ENCODE measurements around the gene CLIC3.
A peak's percentile ranks its signal among the peaks of the same experiment; 100 is the strongest.

Gene CLIC3

GRCh38 chr9:136979769-136980587, 16.4 kb downstream of the CLIC3 start:
- DNase-seq, result no peak

- no peak for DNase-seq
Observed at GRCh38 chr9:136978865-136979544, 17.4 kb downstream of the CLIC3 start.

GRCh38 chr9:136978073-136978864, 18.1 kb downstream of the CLIC3 start:
- peak; percentile 37 to 54 (median 38) for DNase-seq

GRCh38 chr9:136977649-136978072, 18.7 kb downstream of the CLIC3 start:
- DNase-seq, result no peak

- no peak for DNase-seq
Observed at GRCh38 chr9:136977223-136977622, 19.1 kb downstream of the CLIC3 start, which contains the start of gene PTGDS. TSS of gene PTGDS (plus strand) at chr9:136977504. CDS start at chr9:136977579, 75 bp downstream.

GRCh38 chr9:136975644-136976043, 20.7 kb downstream of the CLIC3 start:
- no peak for DNase-seq

GRCh38 chr9:136974817-136975535, 21.4 kb downstream of the CLIC3 start:
- no peak for DNase-seq

- DNase-seq, result no peak
Observed at GRCh38 chr9:136973618-136974617, 22.4 kb downstream of the CLIC3 start.

GRCh38 chr9:136972743-136973142, 23.6 kb downstream of the CLIC3 start:
- no peak for DNase-seq

GRCh38 chr9:136972335-136972734, 24.0 kb downstream of the CLIC3 start:
- no peak for DNase-seq

- no peak for DNase-seq
Observed at GRCh38 chr9:136971746-136972145, 24.6 kb downstream of the CLIC3 start.

GRCh38 chr9:136970361-136970760, 26.0 kb downstream of the CLIC3 start:
- no peak for DNase-seq

GRCh38 chr9:136969774-136970173, 26.6 kb downstream of the CLIC3 start:
- no peak for DNase-seq

- DNase-seq, result no peak
Observed at GRCh38 chr9:136969150-136969549, 27.2 kb downstream of the CLIC3 start.

- DNase-seq, result no peak
Observed at GRCh38 chr9:136968333-136969127, 27.8 kb downstream of the CLIC3 start.

GRCh38 chr9:136965771-136966484, 30.4 kb downstream of the CLIC3 start:
- no peak for DNase-seq

- DNase-seq, result no peak
Observed at GRCh38 chr9:136964833-136965422, 31.4 kb downstream of the CLIC3 start.

- DNase-seq, result no peak
Observed at GRCh38 chr9:136964171-136964689, 32.1 kb downstream of the CLIC3 start.

- no peak for DNase-seq
Observed at GRCh38 chr9:136963751-136964150, 32.6 kb downstream of the CLIC3 start.

All from activated CD4-positive, CD25-positive, alpha-beta regulatory T cell (primary cell).